Glutamatergic neuron (in vitro differentiated cells): Measurements from ENCODE around the gene TLX2. TPM values are rescaled to one million over a fixed set of nuclear protein-coding genes. Genes with fewer than 3 reads are reported as not detected.

Source experiments
- DNase-seq: peaks from one replicate; pipeline ENCODE4 v3.0.0; 2022
- H3K27ac Mint-ChIP-seq: one replicate; pipeline ENCODE4 v1.8.0; 2020; ENCODE audit warnings: mild to moderate bottlenecking, mixed read lengths, inconsistent platforms; ENCODE audit not compliant: unreplicated experiment
- H3K27me3 Mint-ChIP-seq: one replicate; pipeline ENCODE4 v1.8.0; 2020; ENCODE audit warnings: mild to moderate bottlenecking, moderate library complexity, mixed read lengths, inconsistent platforms; ENCODE audit not compliant: unreplicated experiment
- H3K36me3 Mint-ChIP-seq: one replicate; pipeline ENCODE4 v1.8.0; 2020; ENCODE audit warnings: mild to moderate bottlenecking, mixed read lengths, inconsistent platforms; ENCODE audit not compliant: unreplicated experiment
- H3K4me1 Mint-ChIP-seq: one replicate; pipeline ENCODE4 v1.8.0; 2020; ENCODE audit warnings: mild to moderate bottlenecking, low read depth, mixed read lengths, inconsistent platforms; ENCODE audit not compliant: unreplicated experiment
- H3K4me3 Mint-ChIP-seq: one replicate; pipeline ENCODE4 v1.8.0; 2020; ENCODE audit warnings: mild to moderate bottlenecking, mixed read lengths, inconsistent platforms; ENCODE audit not compliant: unreplicated experiment
- H3K9me3 Mint-ChIP-seq: one replicate; pipeline ENCODE4 v1.8.0; 2020; ENCODE audit warnings: mild to moderate bottlenecking, moderate library complexity, mixed read lengths, inconsistent platforms; ENCODE audit not compliant: unreplicated experiment
- total RNA-seq: library from RNA; stranded (reverse); fragmentation: NEBNext Ultra II Directional; extraction: Animal tissue kit (Norgen Biotek cat#: 25700); gene quantifications from one replicate; pipeline ENCODE4 v1.2.1, GENCODE V29; 2021; ENCODE audit not compliant: unreplicated experiment
- TF ChIP-seq, protein P1 (sequence below): fragments of 200-600 bp; sonication (generic); IDR thresholded peaks from one replicate; pipeline ENCODE4 v1.5.0; 2021; ENCODE audit not compliant: partially characterized antibody, unreplicated experiment

Gene TLX2
- total RNA-seq, 1 donor from 2014 or later = 21.2 TPM

GRCh38 chr2:74528600-74529356, 14.5 kb downstream of the TLX2 start:
- Mint-ChIP-seq H3K36me3 (peaks cover 9% of the 10 kb centered on the region), H3K9me3 (peaks cover 21% of the 10 kb centered on the region), H3K27ac (peak overlapping the region; percentile 96), H3K4me3 (peak overlapping the region; percentile 96), H3K27me3 (peaks cover 9% of the 10 kb centered on the region), H3K4me1 (peaks cover 20% of the 10 kb centered on the region)
- DNase-seq = no peak
- TF ChIP-seq, protein P1, sequence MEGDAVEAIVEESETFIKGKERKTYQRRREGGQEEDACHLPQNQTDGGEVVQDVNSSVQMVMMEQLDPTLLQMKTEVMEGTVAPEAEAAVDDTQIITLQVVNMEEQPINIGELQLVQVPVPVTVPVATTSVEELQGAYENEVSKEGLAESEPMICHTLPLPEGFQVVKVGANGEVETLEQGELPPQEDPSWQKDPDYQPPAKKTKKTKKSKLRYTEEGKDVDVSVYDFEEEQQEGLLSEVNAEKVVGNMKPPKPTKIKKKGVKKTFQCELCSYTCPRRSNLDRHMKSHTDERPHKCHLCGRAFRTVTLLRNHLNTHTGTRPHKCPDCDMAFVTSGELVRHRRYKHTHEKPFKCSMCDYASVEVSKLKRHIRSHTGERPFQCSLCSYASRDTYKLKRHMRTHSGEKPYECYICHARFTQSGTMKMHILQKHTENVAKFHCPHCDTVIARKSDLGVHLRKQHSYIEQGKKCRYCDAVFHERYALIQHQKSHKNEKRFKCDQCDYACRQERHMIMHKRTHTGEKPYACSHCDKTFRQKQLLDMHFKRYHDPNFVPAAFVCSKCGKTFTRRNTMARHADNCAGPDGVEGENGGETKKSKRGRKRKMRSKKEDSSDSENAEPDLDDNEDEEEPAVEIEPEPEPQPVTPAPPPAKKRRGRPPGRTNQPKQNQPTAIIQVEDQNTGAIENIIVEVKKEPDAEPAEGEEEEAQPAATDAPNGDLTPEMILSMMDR = no peak

GRCh38 chr2:74529357-74530238, 15.3 kb downstream of the TLX2 start, which contains the start of the genes AUP1 and HTRA2:
Gene AUP1, minus strand, starts transcription at chr2:74529706. Its CDS starts 77 bp downstream, at chr2:74529629.
Gene HTRA2, plus strand, starts transcription at chr2:74529933. Its CDS starts 74 bp downstream, at chr2:74530007.
- Mint-ChIP-seq H3K27me3 (peaks cover 10% of the 10 kb centered on the region), H3K9me3 (peaks cover 26% of the 10 kb centered on the region), H3K4me1 (peaks cover 20% of the 10 kb centered on the region), H3K4me3 (peak within 1 kb of the TSS; percentile 96), H3K36me3 (peaks cover 9% of the 10 kb centered on the region), H3K27ac (peak within 1 kb of the TSS; percentile 96)
- peak; percentile 98 for DNase-seq
- TF ChIP-seq, protein P1 = no peak

DNA sequence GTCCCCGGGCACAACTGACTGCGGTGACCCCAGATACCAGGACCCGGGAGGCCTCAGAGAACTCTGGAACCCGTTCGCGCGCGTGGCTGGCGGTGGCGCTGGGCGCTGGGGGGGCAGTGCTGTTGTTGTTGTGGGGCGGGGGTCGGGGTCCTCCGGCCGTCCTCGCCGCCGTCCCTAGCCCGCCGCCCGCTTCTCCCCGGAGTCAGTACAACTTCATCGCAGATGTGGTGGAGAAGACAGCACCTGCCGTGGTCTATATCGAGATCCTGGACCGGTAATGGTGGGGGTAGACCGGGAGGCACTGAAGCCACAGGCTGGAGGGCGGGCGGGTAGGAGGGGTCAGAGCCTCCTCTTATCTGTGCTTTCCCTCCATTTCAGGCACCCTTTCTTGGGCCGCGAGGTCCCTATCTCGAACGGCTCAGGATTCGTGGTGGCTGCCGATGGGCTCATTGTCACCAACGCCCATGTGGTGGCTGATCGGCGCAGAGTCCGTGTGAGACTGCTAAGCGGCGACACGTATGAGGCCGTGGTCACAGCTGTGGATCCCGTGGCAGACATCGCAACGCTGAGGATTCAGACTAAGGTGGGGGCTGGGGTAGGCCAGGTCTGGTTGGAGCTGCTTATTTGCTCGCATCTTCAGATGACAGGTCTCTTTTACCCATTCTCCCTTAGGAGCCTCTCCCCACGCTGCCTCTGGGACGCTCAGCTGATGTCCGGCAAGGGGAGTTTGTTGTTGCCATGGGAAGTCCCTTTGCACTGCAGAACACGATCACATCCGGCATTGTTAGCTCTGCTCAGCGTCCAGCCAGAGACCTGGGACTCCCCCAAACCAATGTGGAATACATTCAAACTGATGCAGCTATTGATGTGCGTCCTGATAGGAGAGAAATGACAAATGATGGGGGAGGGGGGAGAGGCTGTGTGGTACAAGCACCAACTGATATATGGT, 16.3 kb downstream of the TLX2 start:
- peaks cover 26% of the 10 kb centered on the region for H3K9me3 Mint-ChIP-seq
- H3K4me3 Mint-ChIP-seq = peak overlapping the region; percentile 87
- H3K36me3 Mint-ChIP-seq = peaks cover 9% of the 10 kb centered on the region
- H3K27me3 Mint-ChIP-seq = peaks cover 10% of the 10 kb centered on the region
- peak overlapping the region; percentile 65 for H3K27ac Mint-ChIP-seq
- peaks cover 20% of the 10 kb centered on the region for H3K4me1 Mint-ChIP-seq
- DNase-seq = peak; percentile 54
- TF ChIP-seq, protein P1 = no peak

- TF ChIP-seq, protein P1 = no peak
- no peak for DNase-seq
- H3K9me3 Mint-ChIP-seq = peaks cover 25% of the 10 kb centered on the region
- H3K4me1 Mint-ChIP-seq = peaks cover 20% of the 10 kb centered on the region
- H3K4me3 Mint-ChIP-seq = peak overlapping the region; percentile 79
- H3K36me3 Mint-ChIP-seq = peaks cover 3% of the 10 kb centered on the region
- peaks cover 10% of the 10 kb centered on the region for H3K27me3 Mint-ChIP-seq
- peak overlapping the region; percentile 44 for H3K27ac Mint-ChIP-seq
Measured at GRCh38 chr2:74531666-74532065, 17.4 kb downstream of the TLX2 start.
